Measurements from ENCODE around the gene CLEC2L.

CLEC2L gene

GRCh38 chr7:139525239-139525638 lies 1.8 kb downstream of the CLEC2L start:
- no peak overlapping the region for H3K27ac Mint-ChIP-seq
- H3K9me3 Mint-ChIP-seq, result peaks cover 5% of the 10 kb centered on the region
- H3K27me3 Mint-ChIP-seq (ENCODE audit: low read depth), result peaks cover 68% of the 10 kb centered on the region
- TF ChIP-seq, protein P1, sequence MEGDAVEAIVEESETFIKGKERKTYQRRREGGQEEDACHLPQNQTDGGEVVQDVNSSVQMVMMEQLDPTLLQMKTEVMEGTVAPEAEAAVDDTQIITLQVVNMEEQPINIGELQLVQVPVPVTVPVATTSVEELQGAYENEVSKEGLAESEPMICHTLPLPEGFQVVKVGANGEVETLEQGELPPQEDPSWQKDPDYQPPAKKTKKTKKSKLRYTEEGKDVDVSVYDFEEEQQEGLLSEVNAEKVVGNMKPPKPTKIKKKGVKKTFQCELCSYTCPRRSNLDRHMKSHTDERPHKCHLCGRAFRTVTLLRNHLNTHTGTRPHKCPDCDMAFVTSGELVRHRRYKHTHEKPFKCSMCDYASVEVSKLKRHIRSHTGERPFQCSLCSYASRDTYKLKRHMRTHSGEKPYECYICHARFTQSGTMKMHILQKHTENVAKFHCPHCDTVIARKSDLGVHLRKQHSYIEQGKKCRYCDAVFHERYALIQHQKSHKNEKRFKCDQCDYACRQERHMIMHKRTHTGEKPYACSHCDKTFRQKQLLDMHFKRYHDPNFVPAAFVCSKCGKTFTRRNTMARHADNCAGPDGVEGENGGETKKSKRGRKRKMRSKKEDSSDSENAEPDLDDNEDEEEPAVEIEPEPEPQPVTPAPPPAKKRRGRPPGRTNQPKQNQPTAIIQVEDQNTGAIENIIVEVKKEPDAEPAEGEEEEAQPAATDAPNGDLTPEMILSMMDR (IDR thresholded peaks at IDR 0.05; ENCODE audit: unreplicated experiment in 3 of 3), result no peak
- H3K4me3 Mint-ChIP-seq, result peak overlapping the region; percentile 37 to 60 (median 49)
- peaks cover 4% of the 10 kb centered on the region for H3K4me1 Mint-ChIP-seq
- H3K36me3 Mint-ChIP-seq (ENCODE audit: low read depth), result no peaks in the 10 kb centered on the region

- Mint-ChIP-seq H3K4me1 (peaks cover 4% of the 10 kb centered on the region), H3K36me3 (ENCODE audit: low read depth) (no peaks in the 10 kb centered on the region), H3K27ac (no peak overlapping the region), H3K27me3 (ENCODE audit: low read depth) (peaks cover 69% of the 10 kb centered on the region), H3K9me3 (peaks cover 5% of the 10 kb centered on the region), H3K4me3 (peak overlapping the region in 1 of 3 experiments; percentile 60)
- TF ChIP-seq, protein P1 (IDR thresholded peaks at IDR 0.05; ENCODE audit: unreplicated experiment in 3 of 3), result no peak
Measured at GRCh38 chr7:139525750-139526149, 2.3 kb downstream of the CLEC2L start.

GRCh38 chr7:139526578-139527544 lies 3.4 kb downstream of the CLEC2L start:
- no peak overlapping the region for H3K27ac Mint-ChIP-seq
- H3K4me3 Mint-ChIP-seq, result no peak overlapping the region
- no peaks in the 10 kb centered on the region for H3K36me3 Mint-ChIP-seq (ENCODE audit: low read depth)
- H3K27me3 Mint-ChIP-seq (ENCODE audit: low read depth), result peaks cover 66% of the 10 kb centered on the region
- H3K4me1 Mint-ChIP-seq, result peaks cover 4% of the 10 kb centered on the region
- TF ChIP-seq, protein P1 (IDR thresholded peaks at IDR 0.05; ENCODE audit: unreplicated experiment in 3 of 3), result no peak
- H3K9me3 Mint-ChIP-seq, result peaks cover 2% of the 10 kb centered on the region

DNA sequence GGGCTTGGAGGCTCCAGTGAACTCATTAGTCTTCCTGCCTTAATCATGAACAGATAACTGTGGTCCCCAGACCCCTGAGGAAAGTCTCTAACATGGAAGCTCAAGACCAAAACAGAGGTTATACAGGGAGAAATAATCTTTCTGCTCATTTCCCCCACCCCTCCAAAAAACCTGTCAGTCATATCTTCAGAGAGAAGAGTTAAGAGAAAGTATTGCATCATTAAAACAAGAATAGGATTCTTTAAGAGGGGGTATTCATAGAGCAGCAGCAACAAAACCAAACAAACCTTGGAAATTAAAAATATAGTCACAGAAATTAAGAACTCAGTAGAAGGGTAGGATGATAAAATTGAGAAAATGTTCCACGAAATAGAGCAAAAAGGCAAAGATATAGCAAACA lies 7.6 kb downstream of the CLEC2L start:
- TF ChIP-seq, protein P1 (IDR thresholded peaks at IDR 0.05; ENCODE audit: unreplicated experiment in 3 of 3), result no peak
- H3K27ac Mint-ChIP-seq, result no peak overlapping the region
- no peaks in the 10 kb centered on the region for H3K9me3 Mint-ChIP-seq
- no peak overlapping the region for H3K4me3 Mint-ChIP-seq
- no peaks in the 10 kb centered on the region for H3K4me1 Mint-ChIP-seq
- H3K36me3 Mint-ChIP-seq (ENCODE audit: low read depth), result no peaks in the 10 kb centered on the region
- H3K27me3 Mint-ChIP-seq (ENCODE audit: low read depth), result peaks cover 42% of the 10 kb centered on the region

GRCh38 chr7:139532636-139533155 lies 9.2 kb downstream of the CLEC2L start:
- TF ChIP-seq, protein P1 (IDR thresholded peaks at IDR 0.05; ENCODE audit: unreplicated experiment in 3 of 3), result no peak
- Mint-ChIP-seq H3K27me3 (ENCODE audit: low read depth) (peaks cover 27% of the 10 kb centered on the region), H3K36me3 (ENCODE audit: low read depth) (no peaks in the 10 kb centered on the region), H3K4me3 (no peak overlapping the region), H3K9me3 (no peaks in the 10 kb centered on the region), H3K4me1 (peaks cover 8% of the 10 kb centered on the region), H3K27ac (no peak overlapping the region)
